ENCODE results near the gene PLCH2.

Gene PLCH2

DNA sequence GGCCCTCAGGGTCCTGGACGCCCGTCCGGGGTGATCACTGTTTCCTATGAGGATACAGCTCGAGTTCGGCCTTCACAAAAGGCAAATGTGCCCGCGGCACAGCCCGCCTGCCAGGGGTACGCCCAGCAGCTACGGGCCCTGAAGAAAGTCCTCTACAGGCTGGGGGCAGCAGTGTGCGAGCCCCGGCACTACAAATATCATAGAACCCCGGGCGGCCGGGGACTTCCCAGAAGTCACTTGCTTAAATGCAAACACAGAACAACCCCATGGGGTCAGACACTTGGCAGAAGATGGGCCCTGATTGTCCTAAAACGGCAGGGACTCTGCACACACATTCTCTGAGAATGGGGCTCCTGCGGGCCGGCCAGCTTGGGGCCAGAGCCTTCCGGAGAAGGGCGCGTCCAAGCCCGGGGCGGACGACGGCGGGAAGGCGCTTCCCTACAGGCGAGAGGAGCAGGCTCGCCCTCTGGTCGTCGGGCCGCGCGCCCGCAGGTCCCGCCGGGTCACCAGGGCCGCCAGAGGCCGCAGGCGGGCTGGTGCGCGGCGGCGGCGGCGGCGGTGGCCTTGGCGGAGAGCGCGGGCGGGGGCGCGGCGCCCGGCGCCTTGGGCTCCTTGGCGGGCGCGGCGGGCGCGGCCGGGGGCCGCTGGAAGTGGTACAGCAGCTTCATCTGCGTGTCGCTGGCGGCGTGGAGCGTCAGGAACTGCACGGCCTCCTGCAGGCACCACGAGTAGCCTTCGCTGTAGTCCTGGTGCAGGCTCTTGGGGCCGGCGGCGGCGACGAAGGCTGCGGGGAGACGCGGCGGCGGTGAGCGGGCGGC, 53.1 kb downstream of the PLCH2 start:
- DNase-seq (ENCODE audit: low spot score): no peak

DNA sequence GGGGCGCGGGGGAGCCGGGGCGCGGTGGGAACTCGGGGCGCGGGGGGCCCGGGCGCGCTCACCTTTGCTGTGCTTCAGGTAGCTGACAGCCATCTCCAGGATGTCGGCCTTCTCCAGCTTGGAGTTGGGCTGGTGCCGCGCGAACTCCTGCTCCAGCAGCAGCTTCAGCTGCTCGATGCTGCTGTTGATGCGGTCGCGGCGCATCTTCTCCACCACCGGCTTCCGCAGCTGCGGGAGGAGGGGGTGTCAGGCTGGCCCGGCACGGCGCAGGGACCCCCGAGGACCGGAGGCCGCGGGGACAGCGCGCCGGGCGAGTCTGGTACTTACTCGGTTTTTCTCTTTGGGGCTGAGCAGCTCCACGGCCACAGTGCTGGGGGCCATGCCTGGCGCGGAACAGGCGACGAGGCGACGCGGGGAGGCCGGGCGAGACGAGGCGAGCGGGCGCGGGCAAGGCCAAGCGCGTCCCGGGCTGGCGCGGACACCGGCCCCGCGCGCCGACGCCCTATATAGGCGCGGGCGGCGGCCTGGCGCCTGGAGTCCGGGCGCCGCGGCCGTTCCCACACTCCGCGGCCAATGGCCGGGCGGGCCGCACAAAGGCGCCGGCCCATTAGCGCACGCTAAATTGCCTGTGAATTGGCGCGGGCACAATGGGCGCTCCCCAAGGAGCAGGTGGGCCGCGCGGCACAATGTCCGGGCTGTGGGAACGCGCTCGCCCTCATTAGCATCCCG, 53.9 kb downstream of the PLCH2 start, which contains the start of gene HES5:
HES5 (minus strand) TSS at position 480 of the 729 bp plus-strand sequence; CDS start at position 381, 99 bp downstream.
- no peak for DNase-seq (ENCODE audit: low spot score)

DNA sequence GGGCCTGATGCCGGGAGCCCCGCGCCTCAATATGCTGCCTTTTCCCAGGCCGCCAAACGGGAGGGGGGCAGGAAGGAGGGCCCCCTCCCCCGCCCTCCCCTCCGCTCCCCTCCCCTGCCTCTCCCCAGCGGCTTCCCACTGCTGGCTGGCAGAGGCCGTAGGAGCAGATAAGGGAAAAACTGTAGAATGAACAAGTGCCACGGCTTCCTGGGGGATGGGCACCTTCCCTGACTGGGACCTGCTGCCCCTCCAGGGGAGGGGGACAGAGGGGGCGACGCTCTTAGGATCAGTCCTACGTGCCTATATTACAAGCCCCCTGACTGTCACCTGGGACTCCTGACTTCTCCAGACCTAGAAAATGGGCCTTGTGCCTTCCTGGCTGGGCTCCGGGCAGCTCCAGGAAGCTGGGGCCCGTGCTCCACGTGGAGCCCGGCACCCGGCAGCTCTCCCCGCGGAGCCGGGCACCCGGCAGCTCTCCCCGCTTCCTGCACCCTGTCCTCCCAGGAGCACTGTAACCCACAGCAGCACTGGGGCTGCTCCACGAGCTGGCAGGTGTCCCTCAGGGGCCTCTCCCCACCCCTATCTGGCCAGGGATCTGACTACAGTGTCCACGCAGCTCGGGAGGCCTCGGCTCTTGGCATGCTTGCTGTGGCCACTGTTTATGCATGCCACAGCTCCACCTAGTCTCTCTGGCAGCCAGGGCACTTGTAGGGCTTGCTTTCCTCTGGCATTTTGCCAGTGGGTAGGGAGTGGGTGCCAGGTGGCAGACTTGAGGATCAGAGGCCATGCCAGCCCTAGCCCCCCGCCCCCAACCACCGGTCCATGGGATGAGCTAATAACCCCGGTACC, 54.6 kb downstream of the PLCH2 start:
- no peak for DNase-seq (ENCODE audit: low spot score)

DNA sequence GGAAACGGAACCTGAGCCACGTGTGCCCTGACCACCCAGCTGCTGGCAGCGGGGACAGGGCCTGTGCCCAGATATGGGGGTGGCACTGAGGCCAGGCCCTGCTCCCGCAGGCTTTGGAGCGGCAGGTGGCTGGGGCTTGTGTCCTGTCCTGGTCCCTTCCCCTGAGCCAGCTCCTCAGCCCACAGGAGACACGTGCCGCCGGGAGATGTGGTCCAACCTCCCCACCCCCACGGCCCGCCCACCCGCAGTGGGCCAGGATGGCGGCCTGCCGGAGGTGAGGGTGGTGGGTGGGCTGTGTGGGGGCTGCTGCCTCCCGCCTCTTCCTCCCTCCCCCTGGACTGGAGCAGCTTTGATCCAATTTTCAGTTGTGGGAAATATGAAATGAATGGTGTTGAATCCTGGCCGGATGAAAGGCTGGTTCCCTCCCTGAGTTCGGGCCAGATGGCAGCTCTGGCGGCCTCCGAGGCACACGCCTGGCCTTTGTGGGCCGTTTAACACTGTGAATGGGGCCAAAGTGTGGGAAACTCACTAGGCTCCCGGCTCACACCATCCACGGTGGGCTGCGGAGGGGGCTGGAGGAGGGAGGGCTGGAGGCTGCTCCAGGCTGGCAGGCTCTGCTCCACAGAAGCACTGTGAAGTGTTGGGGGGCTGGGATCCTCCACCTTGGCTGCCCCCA, 56.5 kb downstream of the PLCH2 start:
- DNase-seq (ENCODE audit: low spot score): no peak

DNA sequence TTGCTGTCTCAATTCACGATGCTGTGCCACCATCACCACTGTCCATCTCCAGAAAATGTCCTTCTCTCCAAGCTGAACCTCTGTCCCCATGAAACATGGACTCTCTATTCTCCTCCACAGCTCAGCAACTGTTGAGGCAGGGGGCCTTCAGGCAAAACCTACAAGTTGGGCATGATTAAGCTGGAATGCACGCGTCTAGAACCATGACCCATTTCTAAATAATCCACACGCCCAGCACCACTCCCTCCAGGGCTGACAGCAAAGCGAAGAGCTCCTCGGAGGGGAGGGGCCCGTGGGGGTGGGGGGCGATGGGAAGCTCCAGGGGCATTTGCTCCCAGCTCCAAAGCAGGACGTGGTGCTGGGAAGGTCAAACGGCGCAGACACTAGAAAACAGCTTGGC, 57.3 kb downstream of the PLCH2 start:
- no peak for DNase-seq (ENCODE audit: low spot score)

DNA sequence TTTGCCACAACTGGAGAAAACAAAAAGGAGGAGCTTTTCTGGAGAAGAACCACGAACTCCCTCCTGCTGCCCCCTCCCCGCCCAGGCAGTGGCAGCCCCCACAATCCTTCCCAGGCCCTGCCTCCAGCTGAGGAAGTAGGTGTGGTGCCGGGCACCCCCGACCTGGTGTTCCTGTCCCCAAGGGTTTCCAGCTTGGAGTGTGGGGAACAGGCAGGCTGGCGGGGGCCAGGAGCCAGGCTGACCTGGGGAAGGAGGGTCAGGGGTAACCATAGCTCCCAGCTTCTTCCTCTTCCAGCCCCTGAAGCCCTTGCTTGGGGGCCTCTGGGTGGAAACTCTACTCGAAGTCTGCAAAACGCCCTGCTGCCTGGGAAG, 58.2 kb downstream of the PLCH2 start:
- DNase-seq (ENCODE audit: low spot score): no peak

DNA sequence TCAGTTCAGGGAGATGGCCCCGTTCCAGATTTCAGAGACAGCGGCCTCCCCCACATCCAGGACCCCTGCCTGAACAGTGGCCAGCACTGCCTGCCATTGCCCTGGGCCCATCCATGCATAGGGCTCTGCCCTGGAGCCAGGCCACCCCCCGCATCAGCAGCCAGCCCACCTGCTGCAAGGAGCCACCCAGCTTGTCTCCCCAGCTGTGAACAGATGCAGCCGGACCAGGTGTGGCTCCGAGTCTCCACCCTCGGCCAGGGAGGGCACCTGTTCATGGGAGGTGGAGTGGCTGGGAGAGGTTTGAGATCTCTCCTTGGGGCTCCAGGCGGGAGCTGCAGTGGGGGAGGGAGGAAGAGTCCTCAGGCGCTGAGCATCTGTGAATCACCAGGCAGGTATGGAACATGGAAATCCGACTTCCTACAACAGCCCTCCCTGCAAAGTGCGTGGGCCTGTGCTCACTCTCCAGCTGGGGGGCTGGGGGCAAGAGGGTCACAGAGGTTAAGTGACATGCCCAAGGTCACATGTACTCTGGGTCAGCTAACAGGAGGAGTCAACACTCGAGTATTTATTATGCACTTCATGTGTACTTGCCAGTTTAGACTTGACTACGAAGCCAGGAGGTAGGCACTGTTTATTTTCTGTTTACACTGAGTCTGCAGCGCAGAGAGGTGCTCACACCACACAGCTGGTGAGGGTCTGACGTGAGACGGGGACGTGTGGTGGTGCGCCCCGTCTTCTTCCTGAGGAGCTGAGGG, 58.8 kb downstream of the PLCH2 start:
- no peak for DNase-seq (ENCODE audit: low spot score)

DNA sequence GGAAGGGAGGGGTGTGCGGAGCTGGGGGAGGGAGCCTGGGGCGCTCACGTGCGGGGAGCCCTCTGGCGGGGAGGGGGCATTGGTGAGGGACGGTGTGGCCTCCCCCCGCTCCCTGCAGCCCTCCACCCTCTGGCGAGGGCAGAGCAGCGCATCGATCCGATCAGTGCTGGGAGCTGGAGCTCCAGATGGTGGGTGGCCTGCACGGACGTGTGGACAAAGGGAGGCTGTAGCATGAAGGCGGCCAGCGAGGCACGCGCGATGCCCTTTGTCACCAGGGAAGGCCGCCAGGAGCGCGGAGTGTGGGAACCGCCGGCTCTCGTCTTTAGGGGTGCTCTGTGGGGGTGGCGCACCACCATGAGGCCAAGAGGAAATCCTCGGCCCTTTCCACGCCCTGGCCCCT, 59.4 kb downstream of the PLCH2 start:
- no peak for DNase-seq (ENCODE audit: low spot score)

DNA sequence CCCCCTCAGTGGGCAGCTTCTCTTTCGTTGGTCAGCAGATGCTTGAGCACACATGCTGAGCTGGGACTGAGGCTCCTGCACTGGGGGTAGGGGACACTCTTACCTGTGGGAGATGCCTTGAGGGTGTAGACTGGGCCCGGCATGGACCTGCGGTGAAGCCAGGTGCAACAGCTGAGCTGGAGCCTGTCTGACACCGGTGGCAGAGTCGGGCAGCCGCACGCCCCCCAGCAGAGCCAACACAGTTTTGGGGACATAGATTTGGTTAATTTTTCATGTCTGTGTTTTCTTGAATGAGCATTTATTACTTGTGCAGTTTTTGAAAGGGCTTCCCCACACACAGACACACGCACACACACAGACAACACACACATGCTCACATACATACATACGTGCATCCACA, 59.9 kb downstream of the PLCH2 start:
- no peak for DNase-seq (ENCODE audit: low spot score)

DNA sequence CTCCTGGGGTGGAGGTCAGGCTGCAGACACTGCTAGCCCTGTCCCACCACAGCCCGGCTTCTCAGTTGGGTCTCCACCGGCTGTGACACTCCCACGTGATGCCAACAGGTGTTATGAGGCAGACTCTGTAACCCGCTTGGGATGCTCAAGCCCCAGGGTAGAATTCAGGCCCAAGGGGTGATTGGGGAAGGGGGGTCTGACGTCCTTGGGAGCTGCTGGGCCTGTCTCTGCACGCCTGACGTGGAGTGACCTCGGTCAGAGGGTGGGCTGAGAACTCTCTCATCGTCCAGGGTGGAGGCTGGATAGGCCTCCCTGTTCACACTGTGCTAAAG, 61.7 kb downstream of the PLCH2 start:
- DNase-seq (ENCODE audit: low spot score): no peak

DNA sequence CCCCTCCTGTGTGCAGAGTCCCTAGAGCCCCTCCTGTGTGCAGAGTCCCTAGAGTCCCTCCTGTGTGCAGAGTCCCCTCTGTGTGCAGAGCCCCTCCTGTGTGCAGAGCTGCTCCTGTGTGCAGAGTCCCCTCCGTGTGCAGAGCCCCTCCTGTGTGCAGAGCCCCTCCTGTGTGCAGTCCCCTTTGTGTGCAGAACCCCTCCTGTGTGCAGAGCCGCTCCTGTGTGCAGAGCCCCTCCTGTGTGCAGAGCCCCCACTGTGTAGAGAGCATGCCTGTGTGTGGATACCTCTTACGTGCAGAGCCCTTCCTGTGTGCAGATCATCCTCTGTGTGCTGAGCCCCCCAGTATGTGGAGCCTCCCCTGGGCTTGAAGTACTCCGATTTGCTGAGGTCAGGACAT, 62.3 kb downstream of the PLCH2 start:
- DNase-seq (ENCODE audit: low spot score): no peak

DNA sequence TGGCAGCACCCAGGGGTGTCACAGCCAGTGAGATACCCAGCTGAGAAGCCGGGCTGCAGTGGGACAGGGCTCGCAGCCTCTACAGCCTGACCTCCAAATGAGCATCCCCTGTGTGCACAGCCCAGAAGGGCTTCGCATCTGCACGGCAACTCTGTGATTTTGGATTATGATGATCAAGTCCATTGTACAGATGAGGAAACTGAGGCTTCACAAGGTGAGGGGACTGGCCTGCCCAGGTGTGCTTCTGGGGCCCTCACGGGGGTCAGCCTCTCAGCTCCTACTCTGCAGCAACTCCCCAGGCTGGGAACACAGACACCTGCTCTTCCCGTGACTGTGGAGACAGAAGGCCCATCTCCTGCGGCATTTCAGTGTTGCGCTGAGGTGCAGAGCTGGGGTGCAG, 62.8 kb downstream of the PLCH2 start:
- DNase-seq (ENCODE audit: low spot score): no peak

DNA sequence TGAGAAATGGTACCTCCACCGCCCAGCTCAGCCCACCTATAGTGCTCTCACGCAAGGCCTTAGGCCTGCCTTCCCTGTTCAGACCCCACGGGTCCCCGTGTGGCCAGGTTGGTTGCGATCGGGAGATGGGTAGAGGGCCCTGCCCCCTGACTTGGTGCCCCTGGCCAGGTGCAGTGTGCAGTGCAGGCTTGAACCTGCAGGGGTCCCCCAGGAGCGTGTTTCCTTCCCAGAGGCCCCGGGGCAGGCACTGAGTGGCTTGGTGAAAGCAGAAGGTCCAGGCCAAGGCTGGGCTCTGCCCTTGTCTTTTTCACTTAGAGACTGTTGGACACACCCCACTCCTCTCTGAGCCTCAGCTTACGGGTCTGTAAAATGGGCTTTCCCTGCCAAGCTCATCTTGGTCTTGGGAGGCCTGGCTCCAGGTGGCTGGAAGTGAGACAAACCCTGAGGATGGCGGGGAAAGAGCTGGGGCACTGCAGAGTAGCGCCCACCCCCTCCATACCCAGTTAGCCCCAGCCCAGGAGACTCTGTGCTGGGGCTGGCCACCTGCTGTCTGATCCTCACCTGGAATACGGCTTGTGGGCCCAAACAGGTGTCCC, 63.3 kb downstream of the PLCH2 start:
- DNase-seq (ENCODE audit: low spot score): no peak

DNA sequence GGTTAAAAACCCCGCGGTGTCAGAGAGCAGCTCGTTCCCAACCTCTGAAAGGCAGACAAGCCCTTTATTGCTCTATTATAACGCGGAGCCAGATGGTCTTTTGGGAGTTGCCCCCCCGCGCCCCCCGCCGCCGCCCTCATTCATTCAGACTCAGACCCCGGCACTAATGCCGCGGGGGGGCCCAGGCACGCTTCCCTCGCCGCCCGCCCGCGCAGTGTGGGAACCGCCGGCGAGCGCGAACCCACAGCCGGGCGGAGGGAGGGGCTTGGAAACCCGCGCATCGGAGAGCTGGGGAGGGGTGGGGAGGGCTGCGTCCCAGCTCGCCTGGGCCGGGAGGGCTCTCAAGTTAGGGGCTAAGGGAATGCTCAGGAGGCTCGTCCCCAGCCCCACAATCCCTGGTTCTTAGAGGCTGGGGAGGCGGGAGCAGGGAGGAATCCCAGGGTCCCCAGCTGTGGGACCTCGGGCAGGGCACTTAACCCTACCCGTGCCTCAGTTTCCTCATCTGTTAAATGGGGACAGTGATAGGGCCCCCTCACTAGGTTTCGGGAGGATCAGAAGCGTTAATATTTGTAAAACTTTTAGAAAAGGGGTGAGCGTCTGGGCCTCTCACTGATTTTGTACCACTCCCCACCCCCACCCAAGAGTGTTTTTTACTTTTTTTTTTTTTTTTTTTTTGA, 64.9 kb downstream of the PLCH2 start:
- DNase-seq (ENCODE audit: low spot score): no peak

DNA sequence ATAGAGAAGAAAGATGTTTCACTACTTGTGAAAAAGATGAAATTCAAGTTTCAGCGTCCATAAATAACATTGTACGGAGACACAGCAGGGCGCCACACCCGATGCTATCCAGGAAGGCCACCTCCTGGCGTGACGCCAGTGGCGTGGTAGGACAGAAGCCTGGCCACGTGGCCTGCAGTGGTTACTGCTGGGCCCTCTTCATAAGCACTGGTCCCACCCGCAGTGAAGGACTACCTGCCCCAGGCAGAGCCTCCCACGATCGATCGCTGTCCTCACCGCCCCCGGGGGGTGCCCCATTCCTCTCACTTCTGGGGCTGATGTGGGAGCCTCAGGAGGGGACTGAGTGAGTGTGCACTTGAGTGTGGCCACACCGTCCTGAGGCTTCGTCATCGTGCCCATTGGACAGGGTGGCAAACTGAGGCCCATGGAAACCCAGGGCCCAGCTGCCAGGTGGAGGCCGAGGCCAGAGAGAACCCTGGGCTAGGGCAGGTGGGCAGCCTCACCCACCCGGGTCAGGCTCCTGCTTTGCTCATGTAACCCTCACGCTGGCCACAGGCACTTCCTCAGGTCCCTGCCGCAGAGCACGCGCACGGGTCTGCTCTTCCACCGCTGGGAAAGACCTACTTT, 65.6 kb downstream of the PLCH2 start:
- DNase-seq (ENCODE audit: low spot score): no peak

DNA sequence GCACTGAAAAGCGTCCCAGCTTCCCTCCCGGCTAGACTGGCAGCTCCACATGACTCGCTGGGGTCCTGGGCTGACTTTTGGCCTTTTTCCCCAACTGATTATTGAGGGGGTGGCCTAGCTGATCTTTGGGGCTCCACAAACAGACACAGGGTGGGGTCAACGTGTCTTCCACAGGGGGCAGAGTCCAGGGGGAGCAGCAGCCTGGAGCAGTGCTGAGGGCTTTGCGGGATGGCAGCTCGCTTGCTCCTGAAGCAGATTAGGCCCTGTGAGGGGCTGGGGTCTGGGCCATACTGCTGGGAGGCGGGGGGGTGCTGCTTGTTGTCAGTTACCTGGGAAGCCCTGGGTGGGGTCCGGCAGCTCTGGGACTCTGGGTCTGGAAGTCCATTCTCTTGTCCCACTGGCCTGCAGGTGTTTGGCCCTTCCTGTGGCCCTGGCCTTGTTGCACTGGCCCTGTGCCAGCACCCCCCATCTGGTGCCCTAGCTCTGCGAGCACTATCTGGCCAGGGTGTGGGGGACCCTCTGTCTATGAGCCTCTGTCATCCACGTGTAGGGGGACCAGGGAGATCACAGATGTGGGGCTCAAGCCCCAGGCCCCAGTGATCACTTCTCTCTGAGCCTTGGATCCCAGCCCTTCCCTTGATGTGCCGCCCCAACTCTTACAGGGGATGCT, 66.3 kb downstream of the PLCH2 start:
- no peak for DNase-seq (ENCODE audit: low spot score)

DNA sequence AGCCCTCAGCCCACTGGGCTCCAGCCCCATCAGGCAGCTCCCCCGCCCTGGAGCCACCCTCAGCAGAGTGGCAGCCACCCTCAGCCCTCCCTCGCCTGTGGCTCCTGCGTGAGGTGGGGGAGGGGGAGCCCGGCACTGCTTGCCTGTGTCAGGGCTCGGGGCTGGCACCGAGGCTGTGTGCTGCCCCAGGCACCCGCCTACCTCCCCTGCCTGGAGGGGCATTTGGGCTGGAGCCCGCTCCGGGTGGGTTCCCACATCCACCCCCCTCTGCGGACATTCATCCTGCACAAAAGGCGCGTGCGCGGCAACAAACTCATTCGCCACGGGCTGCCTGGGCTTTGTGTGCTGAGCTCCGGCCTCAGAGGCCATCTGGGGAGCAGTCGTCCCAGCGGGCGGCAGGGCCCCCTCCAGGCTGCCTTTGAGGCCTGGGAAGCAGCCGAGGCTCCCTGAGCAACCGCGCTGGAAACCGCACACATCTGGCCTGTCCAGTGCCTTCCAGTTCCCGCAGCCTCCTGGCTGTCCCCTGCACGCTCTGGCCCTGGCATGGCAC, 67.5 kb downstream of the PLCH2 start:
- peak; percentile 63 for DNase-seq (ENCODE audit: low spot score)

DNA sequence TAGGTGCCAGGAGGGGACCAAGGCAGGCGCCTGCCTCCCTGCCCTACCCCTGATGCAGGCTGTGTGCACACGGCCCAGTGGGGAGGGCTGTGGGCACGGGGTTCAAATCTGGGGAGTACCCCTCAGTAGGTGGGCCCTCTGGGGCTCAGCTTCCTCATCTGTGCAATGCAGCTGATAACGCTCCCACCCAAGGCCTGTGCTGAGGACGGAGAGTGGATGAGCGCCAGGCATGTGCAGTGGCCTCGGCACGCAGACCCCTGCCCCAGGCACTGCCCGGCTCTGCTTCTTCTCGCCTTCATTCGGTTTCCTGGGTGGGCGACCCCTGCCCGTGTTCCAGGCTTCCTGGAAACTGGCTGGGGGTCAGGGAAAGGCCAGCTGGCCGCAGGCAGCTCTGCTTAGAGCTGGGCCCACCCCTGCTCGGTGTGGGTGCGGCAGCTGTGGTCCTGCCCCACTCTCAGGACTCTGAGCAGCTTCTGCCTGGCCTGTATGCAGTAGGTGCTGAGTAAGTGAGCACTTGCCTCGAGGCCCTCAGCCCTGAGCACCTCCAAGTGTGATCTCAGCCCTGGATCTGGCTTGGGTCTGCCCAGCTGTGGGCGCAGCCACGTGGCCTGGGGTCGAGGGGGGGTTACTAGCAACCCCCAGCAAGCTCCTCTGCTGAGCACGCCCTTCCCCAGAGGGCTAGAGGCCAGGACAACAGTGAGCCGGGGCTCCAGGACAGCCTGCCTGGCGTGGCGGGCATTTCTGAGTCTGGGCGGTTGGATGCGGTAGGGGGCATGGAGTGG, 68.2 kb downstream of the PLCH2 start:
- no peak for DNase-seq (ENCODE audit: low spot score)
